H1 (cell line): ENCODE data around the gene DEK. TPM values are rescaled to one million over a fixed set of nuclear protein-coding genes. Genes with fewer than 3 reads are reported as not detected.

Experiments used
- KDM1A ChIP-seq: fragments of 200-600, 300-600 bp; sonication (generic); IDR thresholded peaks from 2 replicates; pipeline ENCODE4 v1.7.1; 2016; ENCODE audit warnings: mild to moderate bottlenecking, low read length, borderline replicate concordance
- polyA plus RNA-seq, 7 experiments: library from polyadenylated mRNA; depleted of rRNA in 3 of 7; stranded (reverse) in 5 of 7; unstranded in 2 of 7; fragments of >200 nt in 5 of 7; fragments of 200-250 nt in 2 of 7; gene quantifications; 1 replicate in 5 of 7; 2 replicates in 1 of 7; 4 replicates in 1 of 7; pipeline versions ENCODE4 v1.2.1 to v1.2.3, GENCODE V29; 2011 to 2013; ENCODE audit warnings: missing spikeins in 2 of 7, mixed read lengths in 2 of 7
- total RNA-seq: library from RNA; stranded (reverse); fragmentation: NEBNext Ultra II Directional; extraction: Animal tissue kit (Norgen Biotek cat#: 25700); gene quantifications from 2 replicates; pipeline ENCODE4 v1.2.1, GENCODE V29; 2021

The DEK gene
- total and polyA plus RNA-seq, 2 of the 8 experiments (the other 6 are each of a cell fraction or from before 2014, with no cell fraction given), result 40.0 to 228 TPM

- TF ChIP-seq KDM1A, result no peak
These were observed 53.6 kb downstream of the DEK start (continued) for GRCh38 chr6:18210707-18211106.
